OCI-LY1 (cell line): ENCODE results near the gene TKFC.

Source experiments
- H2AFZ ChIP-seq: fragments of 200-600 bp; sonication (generic), shearing (Covaris generic); 2 replicates; pipeline ENCODE4 v1.6.0; 2014; ENCODE audit warnings: antibody characterized with exemption, mild to moderate bottlenecking, low read length
- H3F3A ChIP-seq: fragments of 200-600 bp; sonication (generic), shearing (Covaris generic); 2 replicates; pipeline ENCODE4 v1.6.0; 2014; ENCODE audit warnings: mild to moderate bottlenecking, antibody characterized with exemption, low read length, moderate library complexity; ENCODE audit not compliant: insufficient read depth
- H3K27ac ChIP-seq: fragments of 200-600 bp; sonication (generic); 2 replicates; pipeline ENCODE4 v1.5.1; 2014; ENCODE audit warnings: low read length, mixed run types, mild to moderate bottlenecking, low read depth; ENCODE audit not compliant: poor library complexity, severe bottlenecking
- H3K27me3 ChIP-seq: fragments of 200-600 bp; sonication (generic); 2 replicates; pipeline ENCODE4 v1.6.0; 2014; ENCODE audit warnings: antibody characterized with exemption, mild to moderate bottlenecking, low read length, moderate library complexity; ENCODE audit not compliant: insufficient read depth
- H3K36me3 ChIP-seq: fragments of 200-600 bp; sonication (generic); 2 replicates; pipeline ENCODE4 v1.6.1; 2014; ENCODE audit warnings: mild to moderate bottlenecking, antibody characterized with exemption, low read length, moderate library complexity, mixed read lengths; ENCODE audit not compliant: insufficient read depth
- H3K4me1 ChIP-seq: fragments of 200-600 bp; sonication (generic); 2 replicates; pipeline ENCODE4 v1.5.1; 2014; ENCODE audit warnings: mild to moderate bottlenecking, low read length, moderate library complexity; ENCODE audit not compliant: insufficient read depth, severe bottlenecking
- H3K4me2 ChIP-seq: fragments of 200-600 bp; sonication (generic), shearing (Covaris generic); 2 replicates; pipeline ENCODE4 v1.6.1; 2014; ENCODE audit warnings: low read length
- H3K4me3 ChIP-seq: fragments of 200-600 bp; sonication (generic); 2 replicates; pipeline ENCODE4 v1.5.1; 2014; ENCODE audit warnings: low read length, low read depth, mild to moderate bottlenecking, mixed read lengths; ENCODE audit not compliant: poor library complexity, severe bottlenecking
- H3K79me2 ChIP-seq: fragments of 200-600 bp; shearing (Covaris generic); 2 replicates; pipeline ENCODE4 v1.6.1; 2016; ENCODE audit warnings: mixed run types, low read length, mixed read lengths; ENCODE audit not compliant: insufficient read depth
- H3K9ac ChIP-seq: fragments of 200-600 bp; sonication (generic), shearing (Covaris generic); 2 replicates; pipeline ENCODE4 v1.6.1; 2014; ENCODE audit warnings: mild to moderate bottlenecking, low read length, mixed read lengths
- H3K9me2 ChIP-seq: fragments of 200-600 bp; sonication (generic), shearing (Covaris generic); 2 replicates; pipeline ENCODE4 v1.6.1; 2014; ENCODE audit warnings: low read depth, mild to moderate bottlenecking, low read length, mixed read lengths
- H3K9me3 ChIP-seq: fragments of 200-600 bp; shearing (Covaris generic); 2 replicates; pipeline ENCODE4 v1.6.1; 2014; ENCODE audit warnings: low read length, mixed read lengths
- H4K20me1 ChIP-seq: fragments of 200-600 bp; sonication (generic), shearing (Covaris generic); 2 replicates; pipeline ENCODE4 v1.6.0; 2016; ENCODE audit warnings: mild to moderate bottlenecking, low read length; ENCODE audit not compliant: insufficient read depth
- CTCF ChIP-seq: fragments of 200-600 bp; sonication (generic), shearing (Covaris generic); IDR thresholded peaks from 2 replicates; pipeline ENCODE4 v1.5.1; 2017; ENCODE audit warnings: mild to moderate bottlenecking, antibody characterized with exemption, low read length, moderate library complexity, mixed read lengths
- EZH2 ChIP-seq: fragments of 200-600 bp; sonication (generic), shearing (Covaris generic); IDR thresholded peaks from 2 replicates; pipeline ENCODE4 v1.8.0; 2017; ENCODE audit warnings: borderline replicate concordance, mixed run types, mild to moderate bottlenecking, antibody characterized with exemption, low read length, moderate library complexity, mixed read lengths

Gene TKFC

GRCh38 chr11:61353131-61354067 is 20.4 kb downstream of the TKFC start:
- Histone ChIP-seq H3K9ac (peak overlapping the region; percentile 5; the same call in 1 of the 2 replicates), H3F3A (peaks cover 9% of the 10 kb centered on the region), H3K4me1 (peaks cover 50% of the 10 kb centered on the region), H3K79me2 (no peaks in the 10 kb centered on the region), H3K4me3 (peak overlapping the region; percentile 60), H3K4me2 (peak overlapping the region; percentile 37; the same call in 1 of the 2 replicates), H4K20me1 (no peaks in the 10 kb centered on the region), H3K9me2 (no peaks in the 10 kb centered on the region), H3K36me3 (peaks cover 71% of the 10 kb centered on the region), H3K27ac (peak overlapping the region; percentile 99), H3K9me3 (no peaks in the 10 kb centered on the region), H3K27me3 (no peaks in the 10 kb centered on the region), H2AFZ (no peak overlapping the region)
- TF ChIP-seq EZH2 (no peak), CTCF (no peak)

- Histone ChIP-seq H4K20me1 (no peaks in the 10 kb centered on the region), H3K4me3 (peak overlapping the region; percentile 60), H2AFZ (no peak overlapping the region), H3K4me2 (peak overlapping the region; percentile 37; the same call in 1 of the 2 replicates), H3K36me3 (peaks cover 63% of the 10 kb centered on the region), H3K4me1 (peaks cover 58% of the 10 kb centered on the region), H3K79me2 (no peaks in the 10 kb centered on the region), H3K9ac (peak overlapping the region; percentile 5; the same call in 1 of the 2 replicates), H3K9me3 (no peaks in the 10 kb centered on the region), H3F3A (peaks cover 10% of the 10 kb centered on the region), H3K9me2 (no peaks in the 10 kb centered on the region), H3K27me3 (no peaks in the 10 kb centered on the region), H3K27ac (peak overlapping the region; percentile 99)
- TF ChIP-seq CTCF, result no peak
- TF ChIP-seq EZH2, result no peak
Observed at GRCh38 chr11:61354208-61354607, 21.2 kb downstream of the TKFC start.

GRCh38 chr11:61356706-61357105 is 23.7 kb downstream of the TKFC start:
- Histone ChIP-seq H3K9me2 (no peaks in the 10 kb centered on the region), H3K4me3 (peak overlapping the region; percentile 60), H3K4me2 (peak overlapping the region; percentile 78), H3K27ac (peak overlapping the region; percentile 99), H3K79me2 (peaks cover 13% of the 10 kb centered on the region), H3K4me1 (peaks cover 72% of the 10 kb centered on the region), H3K9me3 (no peaks in the 10 kb centered on the region), H3K9ac (peak overlapping the region; percentile 69), H3K27me3 (no peaks in the 10 kb centered on the region), H3K36me3 (peaks cover 44% of the 10 kb centered on the region), H4K20me1 (no peaks in the 10 kb centered on the region), H3F3A (peaks cover 15% of the 10 kb centered on the region), H2AFZ (no peak overlapping the region)
- no peak for TF ChIP-seq CTCF
- no peak for TF ChIP-seq EZH2
